IgD-negative memory B cell (primary cell): Measurements from ENCODE around the gene ATL1. TPM values are rescaled to one million over a fixed set of nuclear protein-coding genes. Genes with fewer than 3 reads are reported as not detected.

Source experiments
- H3K27ac Mint-ChIP-seq, 3 donors: one replicate each; pipeline ENCODE4 v1.8.0; 2020 to 2022; ENCODE audit warnings: mild to moderate bottlenecking in 3 of 3, mixed read lengths in 3 of 3, moderate library complexity in 1 of 3
- H3K27me3 Mint-ChIP-seq: one replicate; pipeline ENCODE4 v1.8.0; 2021; ENCODE audit warnings: mixed read lengths
- H3K36me3 Mint-ChIP-seq: one replicate; pipeline ENCODE4 v1.8.0; 2020; ENCODE audit warnings: mild to moderate bottlenecking, mixed read lengths
- H3K4me1 Mint-ChIP-seq, 3 donors: one replicate each; pipeline ENCODE4 v1.8.0; 2020 to 2022; ENCODE audit warnings: mixed read lengths in 3 of 3, mild to moderate bottlenecking in 1 of 3
- H3K4me3 Mint-ChIP-seq, 4 donors: one replicate each; pipeline ENCODE4 v1.8.0; 2020 to 2022; ENCODE audit warnings: mild to moderate bottlenecking in 4 of 4, mixed read lengths in 4 of 4, moderate library complexity in 3 of 4
- H3K9me3 Mint-ChIP-seq, 3 donors: one replicate each; pipeline ENCODE4 v1.8.0; 2020 to 2021; ENCODE audit warnings: mixed read lengths in 3 of 3, mild to moderate bottlenecking in 1 of 3
- polyA plus RNA-seq: library from polyadenylated mRNA; unstranded; fragments of 300-500 nt; fragmentation: Illumina TruSeq; gene quantifications from one replicate; pipeline ENCODE4 v1.2.3, GENCODE V29; 2021

Gene ATL1
- polyA plus RNA-seq, 1 donor from 2014 or later: 4.1 TPM

- no peaks in the 10 kb centered on the region for H3K9me3 Mint-ChIP-seq
- H3K27me3 Mint-ChIP-seq: no peaks in the 10 kb centered on the region
- peak within 1 kb of the TSS in 1 of 3 donors; percentile 94 for H3K27ac Mint-ChIP-seq
- peak within 1 kb of the TSS in 1 of 4 donors; percentile 99 for H3K4me3 Mint-ChIP-seq
- H3K4me1 Mint-ChIP-seq: peaks cover 21 to 26% (median 22%) of the 10 kb centered on the region in 3 donors
- H3K36me3 Mint-ChIP-seq: no peaks in the 10 kb centered on the region
Measured at GRCh38 chr14:50667996-50668825, 108.3 kb downstream of the ATL1 start, which contains the start of gene SAV1. Gene SAV1, minus strand, starts transcription at chr14:50668306. Its CDS starts 339 bp downstream, at chr14:50667967.

GRCh38 chr14:50668826-50669143 is 108.8 kb downstream of the ATL1 start:
- Mint-ChIP-seq H3K4me1 (peaks cover 16 to 24% (median 20%) of the 10 kb centered on the region in 3 donors), H3K27ac (no peak overlapping the region), H3K9me3 (no peaks in the 10 kb centered on the region), H3K27me3 (no peaks in the 10 kb centered on the region), H3K4me3 (no peak overlapping the region), H3K36me3 (no peaks in the 10 kb centered on the region)

- Mint-ChIP-seq H3K4me3 (no peak overlapping the region), H3K27me3 (no peaks in the 10 kb centered on the region)
Measured at GRCh38 chr14:50669441-50669986, 109.6 kb downstream of the ATL1 start.

GRCh38 chr14:50670196-50670865 is 110.4 kb downstream of the ATL1 start:
- H3K9me3 Mint-ChIP-seq: no peaks in the 10 kb centered on the region
- peaks cover 10 to 17% (median 15%) of the 10 kb centered on the region in 3 donors for H3K4me1 Mint-ChIP-seq
- no peaks in the 10 kb centered on the region for H3K27me3 Mint-ChIP-seq
- H3K4me3 Mint-ChIP-seq: peak overlapping the region in 1 of 4 donors; percentile 56
- H3K36me3 Mint-ChIP-seq: no peaks in the 10 kb centered on the region
- H3K27ac Mint-ChIP-seq: no peak overlapping the region

More at GRCh38 chr14:50669441-50669986, 109.6 kb downstream of the ATL1 start:
- Mint-ChIP-seq H3K27ac (no peak overlapping the region), H3K9me3 (no peaks in the 10 kb centered on the region), H3K36me3 (no peaks in the 10 kb centered on the region), H3K4me1 (peaks cover 17 to 20% (median 17%) of the 10 kb centered on the region in 3 donors)

GRCh38 chr14:50670866-50671256 is 110.9 kb downstream of the ATL1 start:
- peaks cover 9 to 17% (median 13%) of the 10 kb centered on the region in 3 donors for H3K4me1 Mint-ChIP-seq
- no peaks in the 10 kb centered on the region for H3K27me3 Mint-ChIP-seq
- no peaks in the 10 kb centered on the region for H3K9me3 Mint-ChIP-seq
- no peak overlapping the region for H3K27ac Mint-ChIP-seq
- H3K36me3 Mint-ChIP-seq: no peaks in the 10 kb centered on the region
- H3K4me3 Mint-ChIP-seq: peak overlapping the region in 1 of 4 donors; percentile 56

- no peaks in the 10 kb centered on the region for H3K27me3 Mint-ChIP-seq
- peaks cover 16 to 35% (median 29%) of the 10 kb centered on the region in 3 donors for H3K4me1 Mint-ChIP-seq
- H3K36me3 Mint-ChIP-seq: no peaks in the 10 kb centered on the region
- no peaks in the 10 kb centered on the region for H3K9me3 Mint-ChIP-seq
- H3K27ac Mint-ChIP-seq: peak overlapping the region in 1 of 3 donors; percentile 57
- H3K4me3 Mint-ChIP-seq: no peak overlapping the region
Measured at GRCh38 chr14:50675597-50675996, 115.7 kb downstream of the ATL1 start.

- no peaks in the 10 kb centered on the region for H3K27me3 Mint-ChIP-seq
- peak overlapping the region; percentile 20 to 69 (median 41) for H3K27ac Mint-ChIP-seq
- H3K36me3 Mint-ChIP-seq: no peaks in the 10 kb centered on the region
- peaks cover 16 to 34% (median 29%) of the 10 kb centered on the region in 3 donors for H3K4me1 Mint-ChIP-seq
- no peaks in the 10 kb centered on the region for H3K9me3 Mint-ChIP-seq
- peak overlapping the region; percentile 39 to 84 (median 71) for H3K4me3 Mint-ChIP-seq
Measured at GRCh38 chr14:50676814-50677516, 117.0 kb downstream of the ATL1 start.

GRCh38 chr14:50677527-50678063 is 117.7 kb downstream of the ATL1 start:
- no peaks in the 10 kb centered on the region for H3K9me3 Mint-ChIP-seq
- H3K4me3 Mint-ChIP-seq: peak overlapping the region; percentile 39 to 84 (median 71)
- H3K36me3 Mint-ChIP-seq: no peaks in the 10 kb centered on the region

GRCh38 chr14:50678163-50678562 is 118.2 kb downstream of the ATL1 start:
- Mint-ChIP-seq H3K27me3 (no peaks in the 10 kb centered on the region), H3K9me3 (no peaks in the 10 kb centered on the region), H3K27ac (peak overlapping the region in 2 of 3 donors; percentile 9 to 20), H3K4me3 (peak overlapping the region in 2 of 4 donors; percentile 0 to 14), H3K36me3 (no peaks in the 10 kb centered on the region), H3K4me1 (peaks cover 16 to 32% (median 29%) of the 10 kb centered on the region in 3 donors)

More at GRCh38 chr14:50677527-50678063, 117.7 kb downstream of the ATL1 start:
- Mint-ChIP-seq H3K27ac (peak overlapping the region; percentile 20 to 69 (median 41)), H3K27me3 (no peaks in the 10 kb centered on the region), H3K4me1 (peaks cover 16 to 32% (median 29%) of the 10 kb centered on the region in 3 donors)

- Mint-ChIP-seq H3K4me3 (peak overlapping the region in 1 of 4 donors; percentile 18), H3K27ac (no peak overlapping the region), H3K27me3 (no peaks in the 10 kb centered on the region), H3K36me3 (no peaks in the 10 kb centered on the region), H3K4me1 (peaks cover 16 to 30% (median 24%) of the 10 kb centered on the region in 3 donors), H3K9me3 (no peaks in the 10 kb centered on the region)
Measured at GRCh38 chr14:50679674-50680073, 119.7 kb downstream of the ATL1 start.

Other genes starting within 250 kb of the ATL1 start
- gene L2HGDH, start 247.9 kb upstream of the ATL1 start, polyA plus RNA-seq: 2.0 TPM
- gene DMAC2L, start 247.8 kb upstream of the ATL1 start, polyA plus RNA-seq: 25.3 TPM
- gene CDKL1, start 163.3 kb upstream of the ATL1 start, polyA plus RNA-seq: 7.1 TPM
- gene MAP4K5, start 27.6 kb upstream of the ATL1 start, polyA plus RNA-seq: 35.4 TPM
- 55.8 TPM for gene SAV1, start 108.2 kb downstream of the ATL1 start, polyA plus RNA-seq